ENCODE measurements around the gene POLE. TPM values are rescaled to one million over a fixed set of nuclear protein-coding genes. Genes with fewer than 3 reads are reported as not detected.

The POLE gene
- total RNA-seq, 1 donor = 19.6 TPM

DNA sequence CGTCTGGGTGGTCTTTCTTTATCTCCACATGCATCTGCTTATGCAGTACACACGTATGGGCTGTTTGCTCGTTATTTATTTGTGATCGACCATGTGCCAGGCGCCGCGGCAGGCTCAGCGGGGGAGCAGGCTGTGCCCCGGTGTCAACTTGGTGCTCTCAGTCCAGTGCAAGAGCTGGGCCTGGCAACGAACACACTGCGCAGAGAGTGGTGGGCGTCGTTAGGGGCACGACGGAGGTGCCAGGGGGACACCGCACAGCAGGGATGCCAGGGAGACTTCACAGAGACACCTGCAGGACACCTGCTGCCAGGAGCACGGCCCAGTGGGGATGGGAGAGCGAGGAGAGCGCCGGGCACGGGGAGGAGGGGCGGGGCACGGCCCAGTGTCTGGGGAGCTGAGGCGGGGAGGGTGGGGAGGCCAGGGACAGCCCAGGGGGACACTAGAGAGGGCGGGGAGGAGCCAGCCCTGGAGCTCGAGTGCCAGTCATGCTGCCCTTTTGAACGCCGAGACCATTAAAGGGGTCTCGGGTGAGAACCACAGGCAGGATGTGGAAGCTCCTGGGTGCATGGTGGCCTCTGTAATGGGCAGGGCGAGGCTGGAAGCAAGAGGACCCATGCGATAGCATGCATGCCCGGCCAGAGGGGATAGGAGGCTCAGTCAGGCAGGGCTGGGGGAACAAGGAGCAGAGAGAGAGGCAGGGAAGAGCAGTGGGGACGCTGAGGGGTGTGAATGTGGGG, 76.1 kb downstream of the POLE start:
- Histone ChIP-seq H3K27me3 (ENCODE audit: insufficient read depth, low read length) (peaks cover 22% of the 10 kb centered on the region), H3K9me3 (ENCODE audit: low read depth, low read length) (no peaks in the 10 kb centered on the region), H3K4me3 (ENCODE audit: low read length) (no peak overlapping the region), H3K4me1 (ENCODE audit: insufficient read depth, low read length) (peaks cover 8% of the 10 kb centered on the region)

DNA sequence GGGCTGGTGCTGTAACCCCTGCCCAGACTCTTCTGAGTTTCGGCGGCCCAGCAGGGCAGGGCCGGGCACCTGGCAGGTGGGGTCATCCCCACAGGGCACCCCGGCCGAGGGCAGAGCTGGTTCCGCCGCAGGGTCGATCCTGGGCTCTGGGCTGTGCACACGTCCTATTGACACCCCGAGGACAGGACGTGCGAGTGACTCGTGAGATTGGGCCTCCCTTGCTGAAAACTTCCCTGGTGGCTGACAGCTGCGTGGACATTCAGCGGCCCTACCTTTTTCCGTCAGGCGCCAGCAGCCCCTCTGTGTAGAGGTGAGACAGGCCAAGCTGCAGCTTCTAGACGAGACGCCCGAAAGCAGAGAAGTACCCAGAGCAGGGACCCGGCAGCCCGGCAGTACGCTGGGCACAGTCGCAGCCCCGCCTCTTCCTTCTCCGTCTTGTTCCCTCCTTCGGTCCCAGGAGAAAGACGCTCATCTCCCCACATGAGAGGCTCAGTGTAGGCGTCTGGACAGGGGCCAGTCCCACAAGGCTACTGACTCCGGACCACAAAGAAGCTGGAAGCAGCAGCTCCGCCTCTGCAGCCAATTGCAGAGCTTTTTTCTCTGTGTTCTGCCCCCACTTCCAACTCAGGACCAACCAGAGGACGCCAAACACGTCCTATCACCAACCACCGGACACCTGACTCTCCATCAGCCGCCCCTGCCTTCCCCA, 76.9 kb downstream of the POLE start, which contains the start of gene LRCOL1:
Gene LRCOL1, minus strand, starts transcription at position 532 of the 709 bp plus-strand sequence. CDS start 4,331 bp downstream, outside the sequence.
- Histone ChIP-seq H3K27me3 (ENCODE audit: insufficient read depth, low read length) (peaks cover 14% of the 10 kb centered on the region), H3K4me3 (ENCODE audit: low read length) (no peak within 1 kb of the TSS), H3K4me1 (ENCODE audit: insufficient read depth, low read length) (peaks cover 8% of the 10 kb centered on the region), H3K9me3 (ENCODE audit: low read depth, low read length) (no peaks in the 10 kb centered on the region)

DNA sequence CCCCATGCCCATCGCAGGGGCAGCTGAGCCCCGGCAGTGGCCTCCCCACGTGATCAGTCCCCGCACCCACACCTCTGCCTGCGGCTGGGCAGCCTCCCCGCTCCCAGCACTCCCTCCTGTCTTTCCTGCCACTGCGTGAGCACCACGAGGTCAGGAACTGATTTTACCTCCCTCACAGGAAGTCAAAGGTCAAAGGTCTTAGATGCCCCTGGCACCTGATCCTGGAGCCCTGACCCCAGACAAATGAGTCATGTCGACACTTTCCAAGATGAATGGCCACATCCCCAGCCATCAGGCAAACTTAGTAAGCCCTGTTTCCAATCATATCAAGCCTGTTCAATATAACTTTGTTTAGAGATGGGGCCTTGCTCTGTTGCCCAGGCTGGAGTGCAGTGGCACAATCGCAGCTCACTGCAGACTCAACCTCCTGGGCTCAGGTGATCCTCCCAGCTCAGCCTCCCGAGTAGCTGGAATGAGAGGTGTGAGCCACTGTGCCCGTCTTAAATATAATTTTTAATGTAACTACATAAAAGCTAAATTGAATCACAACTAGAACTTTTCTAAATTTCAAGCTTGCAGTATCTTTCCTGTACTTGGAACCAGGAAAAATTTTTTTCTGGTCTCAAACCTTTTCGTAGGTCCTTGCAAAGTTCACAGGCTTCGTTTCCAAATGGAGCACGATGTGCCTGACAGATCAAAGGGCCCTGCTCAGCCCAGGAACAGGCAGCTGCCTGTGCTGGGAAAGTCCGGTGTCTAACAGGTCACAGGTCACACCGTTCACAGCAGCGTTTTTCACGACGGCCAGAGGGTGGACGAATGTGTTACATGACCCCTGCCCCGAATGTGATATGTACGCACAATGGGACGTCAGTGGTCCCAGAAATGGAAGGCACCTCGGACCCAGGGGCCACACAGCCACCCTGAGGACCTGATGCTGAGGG, 78.6 kb downstream of the POLE start:
- Histone ChIP-seq H3K4me3 (ENCODE audit: low read length) (no peak overlapping the region), H3K4me1 (ENCODE audit: insufficient read depth, low read length) (peaks cover 5% of the 10 kb centered on the region), H3K9me3 (ENCODE audit: low read depth, low read length) (no peaks in the 10 kb centered on the region), H3K27me3 (ENCODE audit: insufficient read depth, low read length) (peaks cover 11% of the 10 kb centered on the region)

DNA sequence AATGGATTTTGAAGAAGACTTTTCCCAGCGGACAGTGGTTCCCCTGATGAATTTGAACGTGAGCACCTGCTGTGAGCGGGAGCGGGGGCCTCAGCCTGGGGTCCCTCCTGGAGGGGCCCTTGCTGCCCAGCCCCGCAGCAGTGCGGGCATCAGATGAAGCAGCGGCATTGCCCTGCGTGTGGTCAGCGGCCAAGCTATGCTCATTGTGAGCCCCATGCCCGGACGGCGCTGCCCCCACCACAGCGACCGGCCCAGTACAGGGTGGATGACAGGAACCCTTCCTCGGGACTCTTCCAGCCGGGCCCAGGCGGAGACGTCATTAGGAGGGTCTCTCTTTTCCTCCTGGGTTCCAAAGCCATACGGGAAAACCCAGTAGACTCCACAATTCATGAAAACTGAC, 80.2 kb downstream of the POLE start:
- Histone ChIP-seq H3K4me1 (ENCODE audit: insufficient read depth, low read length) (peaks cover 5% of the 10 kb centered on the region), H3K9me3 (ENCODE audit: low read depth, low read length) (no peaks in the 10 kb centered on the region), H3K4me3 (ENCODE audit: low read length) (no peak overlapping the region), H3K27me3 (ENCODE audit: insufficient read depth, low read length) (peaks cover 11% of the 10 kb centered on the region)

DNA sequence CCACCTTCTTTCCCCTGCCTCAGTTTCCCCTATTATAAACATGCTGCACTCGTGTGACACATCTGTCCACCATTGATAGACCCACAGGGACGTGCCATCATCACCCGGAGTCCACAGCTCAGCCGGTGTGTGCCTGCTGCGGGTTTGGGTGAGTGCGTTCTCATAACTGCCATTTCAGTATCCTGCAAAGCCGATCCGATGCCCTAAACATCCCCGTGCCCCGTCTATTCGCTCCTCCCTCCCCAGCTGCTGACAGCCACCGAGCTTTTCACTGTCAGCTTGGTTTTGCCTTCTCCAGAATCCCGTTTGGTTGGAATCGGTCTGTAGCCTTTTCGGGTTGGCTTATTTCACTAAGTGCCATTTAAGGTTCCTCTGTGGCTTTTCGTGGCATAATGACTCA, 80.7 kb downstream of the POLE start:
- Histone ChIP-seq H3K27me3 (ENCODE audit: insufficient read depth, low read length) (peaks cover 11% of the 10 kb centered on the region), H3K4me1 (ENCODE audit: insufficient read depth, low read length) (peaks cover 5% of the 10 kb centered on the region), H3K9me3 (ENCODE audit: low read depth, low read length) (no peaks in the 10 kb centered on the region), H3K4me3 (ENCODE audit: low read length) (no peak overlapping the region)

DNA sequence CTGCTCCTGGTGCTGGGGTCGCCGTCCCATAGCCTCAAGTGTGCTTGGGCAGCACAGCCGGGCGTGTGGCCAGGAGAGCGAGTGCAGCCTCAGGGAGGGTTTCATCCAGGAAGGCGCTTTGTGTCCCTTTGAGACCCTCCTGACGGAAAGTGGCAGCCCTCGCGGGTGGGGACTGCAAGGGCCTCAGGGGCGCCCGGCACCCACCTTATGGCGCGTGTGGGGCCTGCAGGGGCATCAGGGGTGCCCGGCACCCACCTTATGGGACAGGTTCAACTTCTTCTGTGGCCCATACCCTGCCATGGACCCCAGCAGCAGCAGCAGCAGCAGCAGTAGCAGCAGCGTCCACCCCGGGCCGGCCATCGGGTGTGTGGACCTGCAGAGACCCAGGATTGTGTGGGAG, 81.2 kb downstream of the POLE start:
- Histone ChIP-seq H3K27me3 (ENCODE audit: insufficient read depth, low read length) (peaks cover 11% of the 10 kb centered on the region), H3K4me1 (ENCODE audit: insufficient read depth, low read length) (peaks cover 5% of the 10 kb centered on the region), H3K4me3 (ENCODE audit: low read length) (no peak overlapping the region), H3K9me3 (ENCODE audit: low read depth, low read length) (no peaks in the 10 kb centered on the region)

DNA sequence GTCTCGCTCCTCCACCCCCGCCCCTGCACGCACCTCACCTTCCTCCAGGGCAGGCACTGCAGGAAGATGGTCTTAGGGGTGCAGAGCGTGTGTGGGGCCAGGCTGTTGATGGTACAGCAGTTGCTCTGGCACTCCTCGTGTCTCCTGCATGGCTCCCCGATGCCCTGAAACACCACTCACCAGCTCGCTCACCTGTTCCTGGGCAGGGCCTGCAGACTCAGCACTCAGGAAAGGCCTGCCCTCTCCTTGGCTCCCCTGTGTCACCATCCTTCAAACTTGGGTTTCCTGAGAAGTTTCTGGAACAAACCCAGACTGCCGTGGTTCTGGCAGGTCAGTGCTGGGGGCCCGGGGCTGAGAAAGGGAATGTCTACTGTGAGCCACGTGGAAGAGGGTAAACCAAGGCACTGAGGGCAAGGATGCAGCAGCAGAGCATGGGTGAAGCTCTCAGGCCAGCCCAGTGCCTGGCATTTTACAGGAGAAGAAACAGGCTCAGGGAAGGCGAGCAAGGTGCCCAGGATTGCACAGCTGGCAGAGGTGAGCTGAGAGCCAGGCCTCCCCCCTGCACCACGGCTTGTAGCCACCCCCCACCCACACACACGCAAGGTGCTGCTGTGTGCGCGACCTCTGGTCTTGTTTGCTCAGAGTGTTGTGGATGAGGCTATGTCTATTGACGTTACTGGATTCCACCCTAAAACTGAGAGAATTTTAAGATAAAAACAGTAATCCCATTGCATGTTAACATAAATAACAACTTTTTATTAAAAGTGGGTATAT, 82.3 kb downstream of the POLE start:
- Histone ChIP-seq H3K27me3 (ENCODE audit: insufficient read depth, low read length) (peaks cover 2% of the 10 kb centered on the region), H3K4me1 (ENCODE audit: insufficient read depth, low read length) (peaks cover 6% of the 10 kb centered on the region), H3K4me3 (ENCODE audit: low read length) (no peak overlapping the region), H3K9me3 (ENCODE audit: low read depth, low read length) (no peaks in the 10 kb centered on the region)

DNA sequence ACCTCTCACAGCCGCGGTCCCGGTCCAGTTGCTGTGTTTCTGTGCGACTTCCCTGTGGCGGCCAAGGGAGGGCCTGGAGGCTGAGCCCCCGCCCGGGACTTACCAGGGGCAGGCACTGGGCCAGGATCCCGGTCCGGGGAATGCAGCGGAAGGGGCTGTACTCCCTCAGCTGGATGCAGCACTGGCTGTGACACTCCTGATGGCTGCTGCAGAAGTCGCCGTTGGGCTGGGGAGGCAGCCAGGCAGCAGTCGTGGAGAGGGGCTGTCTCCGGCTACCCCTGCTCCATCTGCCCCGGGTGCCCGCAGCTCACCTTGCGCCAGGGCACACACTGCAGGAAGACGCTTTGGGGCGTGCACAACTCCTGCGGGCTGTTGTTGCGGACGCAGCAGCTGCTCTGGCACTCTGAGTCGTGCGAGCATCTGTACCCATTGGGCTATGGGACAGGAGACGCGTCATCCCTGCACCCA, 83.0 kb downstream of the POLE start:
- Histone ChIP-seq H3K27me3 (ENCODE audit: insufficient read depth, low read length) (no peaks in the 10 kb centered on the region), H3K4me3 (ENCODE audit: low read length) (no peak overlapping the region), H3K4me1 (ENCODE audit: insufficient read depth, low read length) (peaks cover 7% of the 10 kb centered on the region), H3K9me3 (ENCODE audit: low read depth, low read length) (no peaks in the 10 kb centered on the region)

DNA sequence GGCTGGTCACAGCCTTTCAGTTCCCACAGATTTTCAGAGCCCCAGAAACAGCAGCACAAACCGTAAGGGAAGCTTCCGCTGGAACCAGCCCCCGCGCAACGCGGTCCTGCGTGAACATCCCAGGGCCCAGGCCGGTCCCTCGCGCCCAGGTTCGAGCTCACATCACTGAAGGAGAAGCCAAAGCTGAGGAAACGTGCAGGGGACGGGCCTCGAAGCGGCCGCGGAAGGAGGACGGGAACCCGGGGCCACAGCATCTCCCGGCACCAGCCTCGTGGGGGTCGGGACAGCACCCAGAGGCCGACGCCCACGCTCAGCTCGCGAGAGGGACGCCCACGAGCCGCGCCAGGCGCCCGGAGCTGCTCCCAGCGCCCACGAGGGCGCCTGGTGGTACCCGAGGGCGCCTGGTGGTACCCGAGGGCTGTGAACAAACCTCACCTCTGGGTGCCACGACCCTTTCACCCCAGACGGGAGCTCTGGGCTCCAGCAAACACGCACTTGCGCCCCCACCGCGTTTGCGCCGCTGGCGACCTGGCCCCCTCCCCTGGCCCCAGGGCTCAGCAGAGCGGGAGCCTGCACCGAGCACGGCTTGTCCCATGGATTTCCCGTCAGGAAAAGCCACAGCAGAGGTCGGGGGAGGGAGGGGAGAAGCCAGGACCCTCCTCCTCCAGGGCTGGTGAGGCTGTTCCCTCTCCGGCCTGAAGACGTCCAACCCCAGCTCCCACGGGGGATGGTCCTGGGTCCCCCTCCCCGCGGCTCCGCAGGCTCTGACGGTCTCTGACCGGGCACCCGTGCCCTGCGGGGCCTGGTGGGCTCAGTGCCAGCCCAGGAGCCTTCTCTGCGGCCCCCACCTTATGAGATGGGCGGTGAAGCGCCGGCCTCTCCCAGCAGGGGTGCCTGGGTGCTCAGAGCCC, 83.6 kb downstream of the POLE start:
- H3K4me1 ChIP-seq (ENCODE audit: insufficient read depth, low read length) = peaks cover 7% of the 10 kb centered on the region
- H3K4me3 ChIP-seq (ENCODE audit: low read length) = no peak overlapping the region
- H3K9me3 ChIP-seq (ENCODE audit: low read depth, low read length) = no peaks in the 10 kb centered on the region
- H3K27me3 ChIP-seq (ENCODE audit: insufficient read depth, low read length) = no peaks in the 10 kb centered on the region

DNA sequence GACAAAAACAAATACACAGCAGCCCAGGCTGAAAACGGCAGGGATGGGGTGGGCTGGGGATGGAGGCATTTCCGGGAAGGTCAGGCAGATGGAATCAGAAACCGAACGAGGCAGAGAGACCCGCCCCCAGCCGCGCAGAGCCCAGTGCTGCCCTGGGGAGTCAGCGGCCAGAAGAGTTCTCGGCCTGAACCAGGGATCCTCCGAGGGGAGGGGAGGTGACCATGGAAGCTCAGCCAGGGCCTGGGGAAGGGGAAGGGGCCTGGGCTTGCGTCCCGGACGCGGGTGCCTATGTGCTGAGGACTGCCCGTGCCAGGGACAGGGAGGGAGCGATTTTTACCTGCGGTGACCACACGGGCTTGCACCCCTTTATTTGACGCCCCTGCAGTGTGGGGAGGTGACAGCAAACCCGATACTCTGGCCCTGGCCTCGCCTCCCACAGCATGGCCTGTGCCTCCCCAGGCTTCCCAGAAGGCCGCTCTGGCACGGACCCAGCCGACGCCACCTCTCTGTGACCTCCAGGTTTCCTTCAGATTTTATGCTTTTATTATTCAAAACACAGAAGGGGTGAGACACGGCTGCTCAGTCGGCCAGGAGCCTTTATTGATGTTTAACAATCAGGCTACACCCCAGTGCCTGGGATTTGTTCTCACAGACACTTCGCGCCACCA, 84.4 kb downstream of the POLE start:
- Histone ChIP-seq H3K27me3 (ENCODE audit: insufficient read depth, low read length) (no peaks in the 10 kb centered on the region), H3K4me1 (ENCODE audit: insufficient read depth, low read length) (peaks cover 7% of the 10 kb centered on the region), H3K4me3 (ENCODE audit: low read length) (no peak overlapping the region), H3K9me3 (ENCODE audit: low read depth, low read length) (no peaks in the 10 kb centered on the region)

DNA sequence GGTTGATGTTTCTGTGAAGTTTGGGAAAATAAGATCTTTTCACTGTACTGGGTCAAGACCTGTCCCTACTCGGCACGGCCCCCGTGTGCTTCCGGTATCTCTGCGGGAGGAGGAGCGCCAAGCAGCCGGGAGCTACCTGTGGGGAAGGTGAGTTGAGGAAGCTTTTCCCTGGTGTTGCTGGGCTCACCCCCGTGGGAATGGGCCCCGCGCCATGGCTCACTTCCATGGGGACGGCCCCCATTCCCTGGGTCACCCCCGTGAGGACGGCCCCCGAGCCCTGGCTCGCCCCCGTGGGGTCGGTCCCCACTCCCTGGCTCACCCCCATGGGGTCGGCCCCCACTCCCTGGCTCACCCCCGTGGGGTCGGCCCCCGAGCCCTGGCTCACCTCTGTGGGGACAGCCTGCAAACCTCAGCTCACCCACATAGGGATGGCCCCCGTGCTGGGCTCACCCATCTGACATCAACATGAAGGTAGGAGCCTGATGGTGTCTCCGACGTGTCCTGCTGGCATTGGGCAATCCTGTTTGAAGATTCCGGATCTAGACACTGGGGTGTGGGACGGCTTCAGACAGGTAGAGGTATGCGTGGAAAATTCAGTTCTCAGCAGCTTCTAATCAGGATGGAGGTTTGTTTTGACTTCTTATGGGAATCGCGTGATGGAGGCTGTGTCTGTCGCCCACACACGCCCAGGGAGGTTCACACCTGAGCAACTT, 85.8 kb downstream of the POLE start:
- Histone ChIP-seq H3K9me3 (ENCODE audit: low read depth, low read length) (no peaks in the 10 kb centered on the region), H3K4me1 (ENCODE audit: insufficient read depth, low read length) (peaks cover 12% of the 10 kb centered on the region), H3K4me3 (ENCODE audit: low read length) (no peak overlapping the region), H3K27me3 (ENCODE audit: insufficient read depth, low read length) (no peaks in the 10 kb centered on the region)

DNA sequence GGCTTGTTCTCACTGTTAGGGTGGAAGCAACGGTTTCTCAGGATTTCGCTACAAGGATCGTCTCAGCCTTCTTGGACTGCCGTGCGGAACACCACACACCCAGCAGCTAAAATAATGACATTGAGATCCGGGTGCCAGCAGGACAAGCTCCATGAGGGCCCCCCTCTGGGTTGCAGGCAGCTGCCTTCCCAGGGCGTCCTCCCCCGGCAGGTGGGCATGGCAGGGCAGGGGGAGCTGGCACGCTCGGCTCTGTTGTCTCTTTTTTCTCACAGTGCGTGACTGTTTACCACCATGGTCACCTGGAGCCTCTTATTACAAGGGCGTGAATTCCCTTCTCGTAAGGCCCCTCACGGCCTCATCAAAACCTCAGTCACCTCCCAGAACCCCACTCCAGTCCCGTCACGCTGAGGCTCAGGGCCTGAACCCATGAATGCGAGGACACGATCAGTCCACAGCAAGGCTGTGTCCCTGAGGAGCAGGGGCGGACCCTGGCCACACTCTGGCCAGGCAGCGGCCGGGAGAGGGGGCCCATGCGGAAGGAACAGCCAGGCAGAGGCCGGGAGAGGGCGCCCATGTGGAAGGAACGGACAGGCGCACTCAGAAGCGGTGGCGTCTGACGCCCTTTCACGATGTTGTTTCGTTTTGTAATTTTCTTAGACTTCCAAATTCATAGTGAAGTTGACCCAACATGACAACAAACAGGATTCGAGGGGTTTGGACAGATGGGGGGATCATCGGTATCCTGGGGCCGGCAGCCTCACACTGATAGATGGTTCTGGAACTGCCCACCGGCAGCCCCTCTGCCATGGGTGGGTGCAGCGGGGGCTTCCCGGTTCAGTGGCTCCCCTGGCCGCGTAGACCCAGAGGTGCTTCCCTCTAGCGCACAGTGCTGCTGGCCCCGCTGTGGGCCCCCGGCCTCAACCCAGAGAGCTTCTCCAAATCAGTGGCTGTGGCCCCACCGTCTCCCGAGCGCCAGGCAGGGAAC, 86.8 kb downstream of the POLE start:
- Histone ChIP-seq H3K27me3 (ENCODE audit: insufficient read depth, low read length) (no peaks in the 10 kb centered on the region), H3K4me3 (ENCODE audit: low read length) (no peak overlapping the region), H3K9me3 (ENCODE audit: low read depth, low read length) (no peaks in the 10 kb centered on the region), H3K4me1 (ENCODE audit: insufficient read depth, low read length) (peaks cover 12% of the 10 kb centered on the region)
